B cell (primary cell): ENCODE measurements around the gene TLL2. TPM values are rescaled to one million over a fixed set of nuclear protein-coding genes. Genes with fewer than 3 reads are reported as not detected.

Experiments used
- ATAC-seq: fragments of 200-7000 bp; cut with Tn5 transposase; one replicate; pipeline ENCODE4 v1.10.0; 2021; ENCODE audit warnings: low read depth, mild to moderate bottlenecking, moderate number of reproducible peaks, moderate library complexity
- CTCF ChIA-PET: fragments of 350-600 bp; sonication (Branson Sonifier 250); formaldehyde crosslinking; loops from one replicate; lab custom pipeline; 2021; ENCODE audit warnings: antibody characterized with exemption, inconsistent platforms; lab: Charles Lee
- POLR2A ChIA-PET: fragments of 350-600 bp; sonication (Branson Sonifier 250); formaldehyde crosslinking; loops from one replicate; lab custom pipeline; 2021; ENCODE audit warnings: antibody characterized with exemption; lab: Charles Lee
- DNase-seq: peaks from one replicate; pipeline ENCODE4 v3.0.0; 2013
- H2AFZ ChIP-seq: 2 replicates; pipeline ENCODE4 v1.6.1; 2012; ENCODE audit warnings: mild to moderate bottlenecking, low read depth, low read length; ENCODE audit not compliant: insufficient read depth, poor library complexity, severe bottlenecking
- H3K27ac ChIP-seq, 2 donors: 1 replicate in 1 of 2; 2 replicates in 1 of 2; pipeline ENCODE4 v1.5.1; 2012 to 2013; ENCODE audit warnings: low read length in 2 of 2, mild to moderate bottlenecking in 2 of 2, moderate library complexity in 1 of 2
- H3K27me3 ChIP-seq, 4 experiments: fragments of 200-600 bp in 1 of 4; sonication (generic) in 1 of 4; replicated peaks in 1 of 4; 1 replicate in 2 of 4; 2 replicates in 2 of 4; pipeline versions ENCODE4 v1.6.1 to v1.7.0; 2013 to 2016; ENCODE audit warnings: low read length in 3 of 4, mild to moderate bottlenecking in 2 of 4, mixed read lengths in 1 of 4, moderate library complexity in 1 of 4; ENCODE audit not compliant: insufficient read depth in 4 of 4, control insufficient read depth in 3 of 4; ENCODE audit errors: control extremely low read depth in 1 of 4
- H3K36me3 ChIP-seq, 2 experiments: replicated peaks in 1 of 2; 1 replicate in 1 of 2; 2 replicates in 1 of 2; pipeline versions ENCODE4 v1.6.1 to v1.7.1; 2013; ENCODE audit warnings: low read length in 1 of 2; ENCODE audit not compliant: insufficient read depth in 2 of 2, control insufficient read depth in 1 of 2; ENCODE audit errors: control extremely low read depth in 1 of 2, extremely low read depth in 1 of 2
- H3K4me1 ChIP-seq, 2 donors: fragments of 200-600 bp in 1 of 2; sonication (generic) in 1 of 2; 1 replicate in 1 of 2; 2 replicates in 1 of 2; pipeline versions ENCODE4 v1.5.1 to v1.6.1; 2013 to 2017; ENCODE audit warnings: low read length in 2 of 2; ENCODE audit not compliant: control insufficient read depth in 2 of 2, insufficient read depth in 2 of 2
- H3K4me2 ChIP-seq: replicated peaks from 2 replicates; pipeline ENCODE3; 2012; ENCODE audit warnings: mild to moderate bottlenecking, low read depth, low read length; ENCODE audit not compliant: poor library complexity, severe bottlenecking
- H3K4me3 ChIP-seq, 5 experiments: fragments of 200-600 bp in 1 of 5; sonication (generic) in 1 of 5; 1 replicate in 3 of 5; 2 replicates in 2 of 5; pipeline versions ENCODE4 v1.5.1 to v1.7.0; 2011 to 2016; ENCODE audit warnings: low read length in 4 of 5, mild to moderate bottlenecking in 4 of 5, low read depth in 2 of 5, control low read depth in 1 of 5, moderate library complexity in 1 of 5; ENCODE audit not compliant: insufficient read depth in 1 of 5; ENCODE audit errors: control extremely low read depth in 1 of 5, extremely low read depth in 1 of 5
- H3K79me2 ChIP-seq: fragments of 200-600 bp; sonication (generic); one replicate; pipeline ENCODE4 v1.6.0; 2016; ENCODE audit warnings: low read length; ENCODE audit not compliant: control insufficient read depth, insufficient read depth
- H3K9ac ChIP-seq: fragments of 200-600 bp; sonication (generic); 2 replicates; pipeline ENCODE4 v1.6.1; 2017; ENCODE audit warnings: mild to moderate bottlenecking, low read length, moderate library complexity
- H3K9me3 ChIP-seq, 3 donors: one replicate each; pipeline versions ENCODE4 v1.6.1 to v1.7.1; 2013; ENCODE audit warnings: low read length in 2 of 3; ENCODE audit not compliant: control insufficient read depth in 2 of 3, insufficient read depth in 1 of 3; ENCODE audit errors: control extremely low read depth in 1 of 3
- H4K20me1 ChIP-seq: 2 replicates; pipeline ENCODE4 v1.6.0; 2012; ENCODE audit warnings: mild to moderate bottlenecking, low read length; ENCODE audit not compliant: insufficient read depth, control insufficient read depth, poor library complexity, severe bottlenecking
- H3K27ac Mint-ChIP-seq: one replicate; pipeline ENCODE4 v1.8.0; 2021; ENCODE audit warnings: mixed read lengths
- H3K27me3 Mint-ChIP-seq: one replicate; pipeline ENCODE4 v1.8.0; 2021; ENCODE audit warnings: mixed read lengths
- H3K4me1 Mint-ChIP-seq: one replicate; pipeline ENCODE4 v1.8.0; 2021; ENCODE audit warnings: mixed read lengths
- H3K4me3 Mint-ChIP-seq: one replicate; pipeline ENCODE4 v1.8.0; 2021; ENCODE audit warnings: mixed read lengths
- H3K9me3 Mint-ChIP-seq: one replicate; pipeline ENCODE4 v1.8.0; 2022; ENCODE audit warnings: mixed read lengths; ENCODE audit not compliant: insufficient read depth
- EZH2 ChIP-seq: IDR thresholded peaks from 2 replicates; pipeline ENCODE4 v1.6.1; 2012; ENCODE audit warnings: borderline replicate concordance, low read depth, mild to moderate bottlenecking, moderate library complexity, low read length; ENCODE audit not compliant: insufficient read depth, poor library complexity, severe bottlenecking
- WGBS: methylation state at CpG from one replicate; pipeline ENCODE4 v1.1.5; 2013; ENCODE audit warnings: missing lambda C conversion rate; ENCODE audit not compliant: insufficient coverage; 5-methylcytosine and 5-hydroxymethylcytosine counted together
- intact Hi-C: fragments of 100-400 bp; cut with micrococcal nuclease; formaldehyde crosslinking; loops from one replicate; pipeline ENCODE4 v1.10.0; 2022
- polyA plus RNA-seq: library from polyadenylated mRNA; depleted of rRNA; stranded (reverse); fragments of >200 nt; gene quantifications from 2 replicates; pipeline ENCODE4 v1.2.3, GENCODE V29; 2012
- total RNA-seq, 2 donors: library from RNA; stranded (reverse); fragments of 120-200 nt in 1 of 2; gene quantifications; 1 replicate in 1 of 2; 2 replicates in 1 of 2; pipeline versions ENCODE4 v1.2.3 to v1.2.4, GENCODE V29; 2013 to 2022
- TF ChIP-seq, protein P1 (sequence below): fragments of 200-600 bp; IDR thresholded peaks from one replicate; pipeline ENCODE4 v1.8.0; 2022; ENCODE audit warnings: antibody characterized with exemption, mild to moderate bottlenecking

The TLL2 gene
- total and polyA plus RNA-seq, 2 donors (not counting 1 experiment from before 2014, with no cell fraction given): 0.13 to 0.47 TPM

DNA sequence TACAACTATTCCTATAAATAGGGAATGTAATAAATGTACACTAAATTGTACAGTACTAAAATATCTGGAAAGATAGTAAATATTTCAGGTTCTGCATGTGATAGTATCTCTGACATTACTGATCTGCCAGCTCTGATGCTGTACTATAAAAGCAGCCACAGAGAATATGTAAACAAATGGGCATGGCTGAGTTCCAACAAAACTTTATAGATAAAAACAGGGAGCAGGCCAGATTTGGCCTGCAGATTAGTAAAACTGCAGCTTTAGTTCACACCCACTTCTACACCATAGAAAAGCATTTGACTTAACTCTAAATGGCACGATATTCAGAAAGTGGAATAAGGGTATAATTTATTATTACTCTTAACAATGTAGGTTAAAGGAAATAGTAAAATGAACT lies 18.8 kb upstream of the TLL2 start:
- H3K36me3 ChIP-seq: peaks cover 1 to 45% of the 10 kb centered on the region in 2 experiments
- no peaks in the 10 kb centered on the region for H3K9me3 ChIP-seq
- Mint-ChIP-seq H3K4me1 (peaks cover 11% of the 10 kb centered on the region), H3K27ac (no peak overlapping the region), H3K9me3 (no peaks in the 10 kb centered on the region), H3K4me3 (no peak overlapping the region), H3K27me3 (no peaks in the 10 kb centered on the region)
- no peak for DNase-seq
- H2AFZ ChIP-seq: no peak overlapping the region
- ChIA-PET CTCF (interaction anchor here (0.9 to 1.2 kb wide), 2 partner anchors 13 to 136 kb away, joined by 3 read pairs; no protein-coding TSS in a partner anchor), POLR2A (no interaction called here)
- intact Hi-C loops: no loop called here
- TF ChIP-seq, protein P1, sequence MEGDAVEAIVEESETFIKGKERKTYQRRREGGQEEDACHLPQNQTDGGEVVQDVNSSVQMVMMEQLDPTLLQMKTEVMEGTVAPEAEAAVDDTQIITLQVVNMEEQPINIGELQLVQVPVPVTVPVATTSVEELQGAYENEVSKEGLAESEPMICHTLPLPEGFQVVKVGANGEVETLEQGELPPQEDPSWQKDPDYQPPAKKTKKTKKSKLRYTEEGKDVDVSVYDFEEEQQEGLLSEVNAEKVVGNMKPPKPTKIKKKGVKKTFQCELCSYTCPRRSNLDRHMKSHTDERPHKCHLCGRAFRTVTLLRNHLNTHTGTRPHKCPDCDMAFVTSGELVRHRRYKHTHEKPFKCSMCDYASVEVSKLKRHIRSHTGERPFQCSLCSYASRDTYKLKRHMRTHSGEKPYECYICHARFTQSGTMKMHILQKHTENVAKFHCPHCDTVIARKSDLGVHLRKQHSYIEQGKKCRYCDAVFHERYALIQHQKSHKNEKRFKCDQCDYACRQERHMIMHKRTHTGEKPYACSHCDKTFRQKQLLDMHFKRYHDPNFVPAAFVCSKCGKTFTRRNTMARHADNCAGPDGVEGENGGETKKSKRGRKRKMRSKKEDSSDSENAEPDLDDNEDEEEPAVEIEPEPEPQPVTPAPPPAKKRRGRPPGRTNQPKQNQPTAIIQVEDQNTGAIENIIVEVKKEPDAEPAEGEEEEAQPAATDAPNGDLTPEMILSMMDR: no peak
- TF ChIP-seq EZH2: no peak
- no peak for ATAC-seq
- no peak overlapping the region for H3K27ac ChIP-seq
- no peak overlapping the region for H3K4me3 ChIP-seq
- H3K27me3 ChIP-seq: no peaks in the 10 kb centered on the region
- WGBS: no CpG with 5 or more reads among the region's 1 CpG
- H3K9ac ChIP-seq: no peak overlapping the region
- no peak overlapping the region for H3K4me2 ChIP-seq
- H3K4me1 ChIP-seq: peaks cover 0 to 5% of the 10 kb centered on the region in 2 donors
- peaks cover 34% of the 10 kb centered on the region for H4K20me1 ChIP-seq
- H3K79me2 ChIP-seq: peaks cover 24% of the 10 kb centered on the region

DNA sequence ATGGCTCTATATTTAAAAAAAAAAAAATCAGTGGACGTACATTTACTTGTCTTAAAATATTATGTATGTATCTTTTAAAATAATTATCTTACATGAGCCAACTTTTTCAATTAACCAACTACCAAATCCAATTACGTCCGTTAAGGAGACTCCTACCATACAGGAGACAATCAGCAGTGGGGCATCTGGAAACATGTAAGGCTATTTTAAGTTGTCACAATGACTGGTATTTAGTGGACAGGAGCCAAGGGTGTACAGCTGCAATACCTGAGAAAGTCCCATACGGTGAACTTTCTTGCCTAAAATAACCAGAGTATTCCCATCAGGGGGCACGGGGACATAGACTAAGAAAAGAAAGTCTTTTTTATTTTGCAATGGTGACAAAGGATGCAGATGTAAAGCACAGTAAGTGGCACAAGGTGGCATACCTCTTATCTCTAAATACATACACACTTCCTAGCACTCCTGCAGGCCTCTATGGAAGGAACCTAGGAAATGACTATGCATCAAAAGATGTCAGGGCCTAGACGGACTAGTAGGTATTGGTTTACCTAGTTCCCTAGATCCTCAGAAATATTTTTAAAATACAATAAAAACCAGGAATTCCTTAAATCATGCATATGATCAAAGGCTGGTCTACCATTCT lies 16.0 kb upstream of the TLL2 start:
- intact Hi-C loops: no loop called here
- Histone ChIP-seq H3K27me3 (no peaks in the 10 kb centered on the region), H3K79me2 (peaks cover 15% of the 10 kb centered on the region), H3K4me1 (no peaks in the 10 kb centered on the region), H3K9me3 (no peaks in the 10 kb centered on the region), H3K9ac (no peak overlapping the region), H3K4me2 (no peak overlapping the region), H3K27ac (no peak overlapping the region), H3K36me3 (peaks cover 4 to 66% of the 10 kb centered on the region in 2 experiments), H4K20me1 (peaks cover 9% of the 10 kb centered on the region), H3K4me3 (no peak overlapping the region), H2AFZ (no peak overlapping the region)
- Mint-ChIP-seq H3K9me3 (no peaks in the 10 kb centered on the region), H3K27me3 (no peaks in the 10 kb centered on the region), H3K4me1 (no peaks in the 10 kb centered on the region), H3K4me3 (no peak overlapping the region), H3K27ac (no peak overlapping the region)
- ChIA-PET POLR2A (no interaction called here), CTCF (no interaction called here)
- WGBS: no CpG with 5 or more reads among the region's 6 CpGs
- ATAC-seq (no peak), DNase-seq (no peak)
- TF ChIP-seq, protein P1: no peak
- no peak for TF ChIP-seq EZH2
